Dendritic cell treated with granulocyte-macrophage colony-stimulating factor and Interleukin-4, amounts not matched to agents 40 ng/mL and 50 ng/mL, for 4 days (primary cell): ENCODE measurements around the gene CCDC158.
"Not testable (repeated sequence)": the region's sequence is repeated elsewhere in the genome, so short reads cannot be mapped to it uniquely, and the experiment has no call there.

Experiments
- H3K27ac Mint-ChIP-seq: one replicate; pipeline ENCODE4 v1.8.0; 2022; ENCODE audit warnings: mild to moderate bottlenecking, mixed read lengths
- H3K27me3 Mint-ChIP-seq: one replicate; pipeline ENCODE4 v1.8.0; 2022; ENCODE audit warnings: mild to moderate bottlenecking, mixed read lengths
- H3K36me3 Mint-ChIP-seq: one replicate; pipeline ENCODE4 v1.8.0; 2022; ENCODE audit warnings: low read depth, mixed read lengths
- H3K4me1 Mint-ChIP-seq: one replicate; pipeline ENCODE4 v1.8.0; 2022; ENCODE audit warnings: low read depth, mixed read lengths
- H3K4me3 Mint-ChIP-seq: one replicate; pipeline ENCODE4 v1.8.0; 2022; ENCODE audit warnings: mild to moderate bottlenecking, moderate library complexity, mixed read lengths
- H3K9me3 Mint-ChIP-seq: one replicate; pipeline ENCODE4 v1.8.0; 2022; ENCODE audit warnings: mixed read lengths
- intact Hi-C: fragments of 100-400 bp; cut with micrococcal nuclease; formaldehyde crosslinking; loops from one replicate; pipeline ENCODE4 v1.15.0; 2022

The CCDC158 gene

GRCh38 chr4:76373919-76374552 is 46.9 kb downstream of the CCDC158 start:
- H3K27ac Mint-ChIP-seq: no peak overlapping the region
- H3K4me3 Mint-ChIP-seq: no peak overlapping the region
- H3K27me3 Mint-ChIP-seq: no peaks in the 10 kb centered on the region
- no peaks in the 10 kb centered on the region for H3K9me3 Mint-ChIP-seq
- H3K36me3 Mint-ChIP-seq: no peaks in the 10 kb centered on the region
- H3K4me1 Mint-ChIP-seq: no peaks in the 10 kb centered on the region
- intact Hi-C loops: no loop called here

GRCh38 chr4:76366737-76367136 is 54.2 kb downstream of the CCDC158 start:
- H3K27ac Mint-ChIP-seq: no peak overlapping the region
- H3K4me1 Mint-ChIP-seq: no peaks in the 10 kb centered on the region
- H3K36me3 Mint-ChIP-seq: no peaks in the 10 kb centered on the region
- no peaks in the 10 kb centered on the region for H3K9me3 Mint-ChIP-seq
- intact Hi-C loops: no loop called here
- peaks cover 2% of the 10 kb centered on the region for H3K27me3 Mint-ChIP-seq
- H3K4me3 Mint-ChIP-seq: no peak overlapping the region

GRCh38 chr4:76365636-76366035 is 55.3 kb downstream of the CCDC158 start:
- Mint-ChIP-seq H3K4me3 (no peak overlapping the region), H3K27me3 (peaks cover 2% of the 10 kb centered on the region), H3K27ac (no peak overlapping the region), H3K4me1 (no peaks in the 10 kb centered on the region), H3K9me3 (peaks cover 8% of the 10 kb centered on the region), H3K36me3 (no peaks in the 10 kb centered on the region)
- intact Hi-C loops: no loop called here

- intact Hi-C loops: no loop called here
- H3K4me3 Mint-ChIP-seq: no peak overlapping the region
These were observed 56.2 kb downstream of the CCDC158 start for GRCh38 chr4:76364763-76365162.

GRCh38 chr4:76363556-76364290 is 57.2 kb downstream of the CCDC158 start:
- Mint-ChIP-seq H3K4me3 (no peak overlapping the region), H3K36me3 (no peaks in the 10 kb centered on the region), H3K9me3 (peaks cover 15% of the 10 kb centered on the region), H3K27ac (no peak overlapping the region), H3K27me3 (peaks cover 2% of the 10 kb centered on the region), H3K4me1 (no peaks in the 10 kb centered on the region)
- intact Hi-C loops: no loop called here

More at GRCh38 chr4:76364763-76365162, 56.2 kb downstream of the CCDC158 start:
- H3K9me3 Mint-ChIP-seq: peaks cover 9% of the 10 kb centered on the region
- H3K36me3 Mint-ChIP-seq: no peaks in the 10 kb centered on the region
- H3K4me1 Mint-ChIP-seq: no peaks in the 10 kb centered on the region
- H3K27me3 Mint-ChIP-seq: peaks cover 2% of the 10 kb centered on the region
- H3K27ac Mint-ChIP-seq: no peak overlapping the region

- intact Hi-C loops: no loop called here
- no peak overlapping the region for H3K27ac Mint-ChIP-seq
- H3K27me3 Mint-ChIP-seq: peaks cover 2% of the 10 kb centered on the region
- no peaks in the 10 kb centered on the region for H3K36me3 Mint-ChIP-seq
- H3K4me3 Mint-ChIP-seq: no peak overlapping the region
- H3K9me3 Mint-ChIP-seq: peaks cover 27% of the 10 kb centered on the region
- no peaks in the 10 kb centered on the region for H3K4me1 Mint-ChIP-seq
These were observed 59.1 kb downstream of the CCDC158 start for GRCh38 chr4:76361689-76362412.

- intact Hi-C loops, H3K36me3 Mint-ChIP-seq, H3K27me3 Mint-ChIP-seq, H3K4me3 Mint-ChIP-seq, H3K27ac Mint-ChIP-seq, H3K4me1 Mint-ChIP-seq: not testable (repeated sequence)
- H3K9me3 Mint-ChIP-seq: peaks cover 27% of the 10 kb centered on the region
These were observed 61.0 kb downstream of the CCDC158 start for GRCh38 chr4:76359881-76360466.

GRCh38 chr4:76357981-76358380 is 63.0 kb downstream of the CCDC158 start:
- Mint-ChIP-seq H3K36me3 (no peaks in the 10 kb centered on the region), H3K27ac (no peak overlapping the region)

GRCh38 chr4:76354517-76355473 is 66.1 kb downstream of the CCDC158 start:
- intact Hi-C loops: no loop called here
- Mint-ChIP-seq H3K27me3 (no peaks in the 10 kb centered on the region), H3K9me3 (peaks cover 19% of the 10 kb centered on the region), H3K27ac (no peak overlapping the region), H3K4me1 (no peaks in the 10 kb centered on the region), H3K36me3 (no peaks in the 10 kb centered on the region), H3K4me3 (no peak overlapping the region)

More at GRCh38 chr4:76357981-76358380, 63.0 kb downstream of the CCDC158 start:
- Mint-ChIP-seq H3K4me3 (no peak overlapping the region), H3K9me3 (peaks cover 27% of the 10 kb centered on the region), H3K27me3 (no peaks in the 10 kb centered on the region), H3K4me1 (no peaks in the 10 kb centered on the region)
- intact Hi-C loops: no loop called here

GRCh38 chr4:76342803-76343202 is 78.1 kb downstream of the CCDC158 start:
- Mint-ChIP-seq H3K36me3 (no peaks in the 10 kb centered on the region), H3K4me3 (no peak overlapping the region), H3K9me3 (no peaks in the 10 kb centered on the region), H3K27me3 (no peaks in the 10 kb centered on the region), H3K4me1 (no peaks in the 10 kb centered on the region), H3K27ac (no peak overlapping the region)
- intact Hi-C loops: no loop called here

- intact Hi-C loops: no loop called here
- Mint-ChIP-seq H3K36me3 (no peaks in the 10 kb centered on the region), H3K9me3 (no peaks in the 10 kb centered on the region), H3K4me1 (no peaks in the 10 kb centered on the region), H3K4me3 (no peak overlapping the region), H3K27ac (no peak overlapping the region), H3K27me3 (no peaks in the 10 kb centered on the region)
These were observed 78.8 kb downstream of the CCDC158 start for GRCh38 chr4:76342191-76342590.

- H3K27me3 Mint-ChIP-seq: no peaks in the 10 kb centered on the region
- H3K4me1 Mint-ChIP-seq: no peaks in the 10 kb centered on the region
- no peak overlapping the region for H3K4me3 Mint-ChIP-seq
- no peaks in the 10 kb centered on the region for H3K9me3 Mint-ChIP-seq
- intact Hi-C loops: no loop called here
- no peaks in the 10 kb centered on the region for H3K36me3 Mint-ChIP-seq
- H3K27ac Mint-ChIP-seq: no peak overlapping the region
These were observed 79.9 kb downstream of the CCDC158 start for GRCh38 chr4:76341063-76341462.

- H3K4me1 Mint-ChIP-seq: no peaks in the 10 kb centered on the region
- no peaks in the 10 kb centered on the region for H3K36me3 Mint-ChIP-seq
- no peaks in the 10 kb centered on the region for H3K9me3 Mint-ChIP-seq
- intact Hi-C loops: no loop called here
- H3K27ac Mint-ChIP-seq: no peak overlapping the region
- no peak overlapping the region for H3K4me3 Mint-ChIP-seq
- H3K27me3 Mint-ChIP-seq: no peaks in the 10 kb centered on the region
These were observed 81.6 kb downstream of the CCDC158 start for GRCh38 chr4:76339364-76339763.
